ENCODE measurements around the gene AP1G1. TPM values are rescaled to one million over a fixed set of nuclear protein-coding genes. Genes with fewer than 3 reads are reported as not detected.
A peak's percentile ranks its signal among the peaks of the same experiment; 100 is the strongest.

The AP1G1 gene
- polyA plus RNA-seq, 2 of the 4 experiments (the other 2 are of a cell fraction): 38.1 to 85.6 TPM

DNA sequence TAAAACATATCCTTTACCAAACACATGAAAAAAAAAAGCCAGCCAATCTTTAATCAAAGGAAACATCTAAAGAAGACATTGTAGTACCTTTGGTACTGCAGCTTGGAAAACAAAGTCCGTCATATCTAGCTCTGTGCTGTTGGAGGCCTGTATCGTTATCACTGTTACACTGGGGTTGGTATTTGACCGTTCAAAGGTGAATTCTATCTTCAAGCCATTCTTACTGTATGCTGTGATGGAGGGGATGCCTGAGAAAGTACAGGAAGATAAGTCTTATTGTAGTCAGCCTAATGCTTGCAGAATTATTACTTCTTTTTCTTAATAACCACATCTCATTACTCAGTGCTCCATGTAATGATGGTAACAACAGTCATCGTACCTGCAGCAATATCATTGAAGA lies 69.8 kb downstream of the AP1G1 start:
- DNase-seq (ENCODE audit: low read depth in 1 of 2, low spot score in 1 of 2): no peak

GRCh38 chr16:71737501-71737900 lies 71.1 kb downstream of the AP1G1 start:
- ATAC-seq (no peak), DNase-seq (ENCODE audit: low read depth in 1 of 2, low spot score in 1 of 2) (no peak), FAIRE-seq (no peak)
- ChIA-PET POLR2A (no interaction called here), CTCF (interaction anchor here (0.6 kb wide), 1 partner anchor 137 kb away, joined by 3 read pairs; no protein-coding TSS in a partner anchor)
- Histone ChIP-seq H3K9me3 (no peaks in the 10 kb centered on the region), H3K4me1 (no peaks in the 10 kb centered on the region), H3K4me3 (no peak overlapping the region), H3K4me2 (no peak overlapping the region), H3K27ac (no peak overlapping the region)
- TF ChIP-seq GATA3 (IDR thresholded peaks at IDR 0.05; ENCODE audit: borderline replicate concordance): no peak
- peak; percentile 56 for TF ChIP-seq MAFK (IDR thresholded peaks at IDR 0.05; ENCODE audit: partially characterized antibody)
- no peak for TF ChIP-seq RCOR1 (IDR thresholded peaks at IDR 0.05; ENCODE audit: low read depth, low read length)
- TF ChIP-seq, protein P1, sequence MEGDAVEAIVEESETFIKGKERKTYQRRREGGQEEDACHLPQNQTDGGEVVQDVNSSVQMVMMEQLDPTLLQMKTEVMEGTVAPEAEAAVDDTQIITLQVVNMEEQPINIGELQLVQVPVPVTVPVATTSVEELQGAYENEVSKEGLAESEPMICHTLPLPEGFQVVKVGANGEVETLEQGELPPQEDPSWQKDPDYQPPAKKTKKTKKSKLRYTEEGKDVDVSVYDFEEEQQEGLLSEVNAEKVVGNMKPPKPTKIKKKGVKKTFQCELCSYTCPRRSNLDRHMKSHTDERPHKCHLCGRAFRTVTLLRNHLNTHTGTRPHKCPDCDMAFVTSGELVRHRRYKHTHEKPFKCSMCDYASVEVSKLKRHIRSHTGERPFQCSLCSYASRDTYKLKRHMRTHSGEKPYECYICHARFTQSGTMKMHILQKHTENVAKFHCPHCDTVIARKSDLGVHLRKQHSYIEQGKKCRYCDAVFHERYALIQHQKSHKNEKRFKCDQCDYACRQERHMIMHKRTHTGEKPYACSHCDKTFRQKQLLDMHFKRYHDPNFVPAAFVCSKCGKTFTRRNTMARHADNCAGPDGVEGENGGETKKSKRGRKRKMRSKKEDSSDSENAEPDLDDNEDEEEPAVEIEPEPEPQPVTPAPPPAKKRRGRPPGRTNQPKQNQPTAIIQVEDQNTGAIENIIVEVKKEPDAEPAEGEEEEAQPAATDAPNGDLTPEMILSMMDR (IDR thresholded peaks at IDR 0.05): no peak
- 95% methylated on average over 6 of the region's 6 CpGs for WGBS (ENCODE audit: missing lambda C conversion rate)

More for the DNA sequence above, 69.8 kb downstream of the AP1G1 start:
- Histone ChIP-seq H3K9me3 (no peaks in the 10 kb centered on the region), H3K4me2 (no peak overlapping the region), H3K4me3 (no peak overlapping the region), H3K4me1 (no peaks in the 10 kb centered on the region), H3K27ac (no peak overlapping the region)
- no peak for TF ChIP-seq HOXA7 (CRISPR knock-in tag; IDR thresholded peaks at IDR 0.05)
- TF ChIP-seq ZSCAN20 (CRISPR knock-in tag; IDR thresholded peaks at IDR 0.05): no peak
- no peak for TF ChIP-seq FOSL2 (IDR thresholded peaks at IDR 0.05)
- no peak for TF ChIP-seq FOSL2 (CRISPR knock-in tag; IDR thresholded peaks at IDR 0.05)
- no peak for TF ChIP-seq BHLHE40 (IDR thresholded peaks at IDR 0.05; ENCODE audit: low read depth, low read length)
- no peak for TF ChIP-seq GATA3 (IDR thresholded peaks at IDR 0.05; ENCODE audit: borderline replicate concordance)
- TF ChIP-seq ZNF302 (CRISPR knock-in tag; IDR thresholded peaks at IDR 0.05): no peak
- TF ChIP-seq FOSB (CRISPR knock-in tag; IDR thresholded peaks at IDR 0.05): no peak
- TF ChIP-seq TP53 (CRISPR knock-in tag; IDR thresholded peaks at IDR 0.05): no peak
- no peak for TF ChIP-seq HDAC2 (IDR thresholded peaks at IDR 0.05)
- no peak for TF ChIP-seq CBX2 (IDR thresholded peaks at IDR 0.05; ENCODE audit: borderline replicate concordance, low read depth)
- no peak for TF ChIP-seq EHMT2 (IDR thresholded peaks at IDR 0.05; ENCODE audit: low read depth)
- no peak for TF ChIP-seq ELK1 (IDR thresholded peaks at IDR 0.05; ENCODE audit: low read depth, low read length)
- TF ChIP-seq ESRRA (IDR thresholded peaks at IDR 0.05; ENCODE audit: borderline replicate concordance, low read length): no peak
- no peak for TF ChIP-seq PHF8 (IDR thresholded peaks at IDR 0.05; ENCODE audit: borderline replicate concordance, low read depth)
- no peak for TF ChIP-seq EP300 (IDR thresholded peaks at IDR 0.05)
- ChIA-PET POLR2A (no interaction called here), CTCF (interaction anchor here (0.7 kb wide), 1 partner anchor 55 kb away, joined by 3 read pairs; no protein-coding TSS in a partner anchor)
- ATAC-seq (no peak), FAIRE-seq (no peak)
- WGBS (ENCODE audit: missing lambda C conversion rate): 93% methylated on average over 4 of the region's 4 CpGs

GRCh38 chr16:71734511-71734910 lies 74.1 kb downstream of the AP1G1 start:
- ChIA-PET POLR2A (no interaction called here), CTCF (interaction anchor here (0.7 kb wide), 1 partner anchor 46 kb away, joined by 4 read pairs; no protein-coding TSS in a partner anchor)
- ATAC-seq: no peak
- WGBS (ENCODE audit: missing lambda C conversion rate): 84% methylated on average over 5 of the region's 5 CpGs
- FAIRE-seq: no peak
- Histone ChIP-seq H3K4me3 (no peak overlapping the region), H3K4me2 (no peak overlapping the region), H3K27ac (no peak overlapping the region), H3K9me3 (no peaks in the 10 kb centered on the region), H3K4me1 (no peaks in the 10 kb centered on the region)
- no peak for DNase-seq (ENCODE audit: low read depth in 1 of 2, low spot score in 1 of 2)
- TF ChIP-seq MYC (IDR thresholded peaks at IDR 0.05; ENCODE audit: borderline replicate concordance, low read length) (no peak), HDAC2 (IDR thresholded peaks at IDR 0.05) (no peak), ZFP36 (IDR thresholded peaks at IDR 0.05; ENCODE audit: borderline replicate concordance, partially characterized antibody) (no peak), HES2 (IDR thresholded peaks at IDR 0.05) (no peak), FOSB (CRISPR knock-in tag; IDR thresholded peaks at IDR 0.05) (no peak), KDM5A (IDR thresholded peaks at IDR 0.05) (no peak), BCL3 (IDR thresholded peaks at IDR 0.05) (no peak), POLR2AphosphoS2 (conservative IDR thresholded peaks at IDR 0.05; ENCODE audit: low read length) (no peak), HOXB13 (CRISPR knock-in tag; IDR thresholded peaks at IDR 0.05; ENCODE audit: low read depth) (no peak), NPAS2 (CRISPR knock-in tag; IDR thresholded peaks at IDR 0.05; ENCODE audit: borderline replicate concordance) (no peak), CBX8 (IDR thresholded peaks at IDR 0.05) (no peak)
- TF ChIP-seq, protein P2, sequence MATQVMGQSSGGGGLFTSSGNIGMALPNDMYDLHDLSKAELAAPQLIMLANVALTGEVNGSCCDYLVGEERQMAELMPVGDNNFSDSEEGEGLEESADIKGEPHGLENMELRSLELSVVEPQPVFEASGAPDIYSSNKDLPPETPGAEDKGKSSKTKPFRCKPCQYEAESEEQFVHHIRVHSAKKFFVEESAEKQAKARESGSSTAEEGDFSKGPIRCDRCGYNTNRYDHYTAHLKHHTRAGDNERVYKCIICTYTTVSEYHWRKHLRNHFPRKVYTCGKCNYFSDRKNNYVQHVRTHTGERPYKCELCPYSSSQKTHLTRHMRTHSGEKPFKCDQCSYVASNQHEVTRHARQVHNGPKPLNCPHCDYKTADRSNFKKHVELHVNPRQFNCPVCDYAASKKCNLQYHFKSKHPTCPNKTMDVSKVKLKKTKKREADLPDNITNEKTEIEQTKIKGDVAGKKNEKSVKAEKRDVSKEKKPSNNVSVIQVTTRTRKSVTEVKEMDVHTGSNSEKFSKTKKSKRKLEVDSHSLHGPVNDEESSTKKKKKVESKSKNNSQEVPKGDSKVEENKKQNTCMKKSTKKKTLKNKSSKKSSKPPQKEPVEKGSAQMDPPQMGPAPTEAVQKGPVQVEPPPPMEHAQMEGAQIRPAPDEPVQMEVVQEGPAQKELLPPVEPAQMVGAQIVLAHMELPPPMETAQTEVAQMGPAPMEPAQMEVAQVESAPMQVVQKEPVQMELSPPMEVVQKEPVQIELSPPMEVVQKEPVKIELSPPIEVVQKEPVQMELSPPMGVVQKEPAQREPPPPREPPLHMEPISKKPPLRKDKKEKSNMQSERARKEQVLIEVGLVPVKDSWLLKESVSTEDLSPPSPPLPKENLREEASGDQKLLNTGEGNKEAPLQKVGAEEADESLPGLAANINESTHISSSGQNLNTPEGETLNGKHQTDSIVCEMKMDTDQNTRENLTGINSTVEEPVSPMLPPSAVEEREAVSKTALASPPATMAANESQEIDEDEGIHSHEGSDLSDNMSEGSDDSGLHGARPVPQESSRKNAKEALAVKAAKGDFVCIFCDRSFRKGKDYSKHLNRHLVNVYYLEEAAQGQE (IDR thresholded peaks at IDR 0.05): no peak
